Occipital lobe (tissue), 2 donors: ENCODE measurements around the gene CCL23. TPM values are rescaled to one million over a fixed set of nuclear protein-coding genes. Genes with fewer than 3 reads are reported as not detected.

Experiments
- DNase-seq: peaks from one replicate; lab custom pipeline; 2025; lab: John Stamatoyannopoulos, UW
- total RNA-seq: library from RNA; depleted of rRNA; stranded (reverse); fragments of >200 nt; gene quantifications from one replicate; pipeline ENCODE4 v1.2.3, GENCODE V29; 2014

Gene CCL23
- total RNA-seq, 1 donor from 2014 or later: not detected

GRCh38 chr17:35972066-35972465 is 45.7 kb downstream of the CCL23 start:
- no peak for DNase-seq

GRCh38 chr17:35969558-35970380 is 48.0 kb downstream of the CCL23 start:
- peak; percentile 63 for DNase-seq

GRCh38 chr17:35968520-35969054 is 49.2 kb downstream of the CCL23 start:
- no peak for DNase-seq

- no peak for DNase-seq
Observed at GRCh38 chr17:35965272-35965671, 52.5 kb downstream of the CCL23 start.

- DNase-seq: no peak
Observed at GRCh38 chr17:35963663-35964062, 54.1 kb downstream of the CCL23 start.

Other genes with a start within 250 kb of the CCL23 start
- 8.9 TPM for gene MMP28, start 222.3 kb downstream of the CCL23 start, total RNA-seq
- 72.8 TPM for gene TAF15, start 208.5 kb downstream of the CCL23 start, total RNA-seq
- not detected for gene HEATR9, start 149.1 kb downstream of the CCL23 start, total RNA-seq
- 0.47 TPM for gene CCL5, start 137.6 kb downstream of the CCL23 start, total RNA-seq
- gene RDM1, start 87.2 kb downstream of the CCL23 start, total RNA-seq: 0.62 TPM
- gene LYZL6, start 74.3 kb downstream of the CCL23 start, total RNA-seq: not detected
- not detected for gene CCL16, start 36.5 kb downstream of the CCL23 start, total RNA-seq
- not detected for gene CCL14, start 31.2 kb downstream of the CCL23 start, total RNA-seq
- gene CCL15, start 16.4 kb downstream of the CCL23 start, total RNA-seq: not detected
- gene CCL18, start 46.3 kb upstream of the CCL23 start, total RNA-seq: not detected
- 7.2 TPM for gene CCL3, start 72.2 kb upstream of the CCL23 start, total RNA-seq
- gene CCL4, start 85.9 kb upstream of the CCL23 start, total RNA-seq: 4.1 TPM
- 1.9 TPM for gene TBC1D3B, start 158.7 kb upstream of the CCL23 start, total RNA-seq
- 4.8 TPM for gene CCL3L1, start 178.8 kb upstream of the CCL23 start, total RNA-seq
- 17.3 TPM for gene CCL4L2, start 193.1 kb upstream of the CCL23 start, total RNA-seq
- 0.62 TPM for gene TBC1D3I, start 246.6 kb upstream of the CCL23 start, total RNA-seq